C4-2B (cell line): Measurements from ENCODE around the gene ACOXL.

Experiments
- CTCF ChIP-seq: fragments of 450-650 bp; conservative IDR thresholded peaks from 2 replicates; pipeline ENCODE4 v1.5.1; 2017; ENCODE audit warnings: mild to moderate bottlenecking
- ZFX ChIP-seq: fragments of 450-650 bp; IDR thresholded peaks from 2 replicates; pipeline ENCODE4 v1.6.1; 2017

DNA sequence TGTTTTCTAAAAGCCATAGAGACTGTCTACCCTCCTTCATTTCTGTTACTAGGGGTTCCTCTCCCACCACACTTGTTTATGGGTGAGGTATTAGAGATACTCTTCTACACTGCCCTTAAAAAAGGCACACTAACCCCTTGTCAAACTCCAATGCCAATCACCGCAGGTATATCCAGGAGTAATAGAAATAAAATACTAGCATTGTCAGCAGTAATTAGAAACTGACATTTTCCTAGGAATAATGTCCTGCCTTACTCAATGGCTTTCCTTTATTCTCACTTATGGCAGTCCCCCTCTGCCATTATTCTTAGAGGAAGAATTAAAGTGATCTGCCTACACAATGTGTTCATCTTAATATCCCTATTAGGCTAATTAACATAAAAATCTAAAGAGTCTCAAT, 49.5 kb upstream of the ACOXL start:
- no peak for TF ChIP-seq CTCF
- no peak for TF ChIP-seq ZFX
